NOMO-1 treated with DMSO at 0.1 percent for 48 hours (cell line): ENCODE measurements around the gene LHX4.

ENCODE experiments used
- DNase-seq: peaks from one replicate; lab custom pipeline; 2025; ENCODE audit not compliant: unreplicated experiment; lab: John Stamatoyannopoulos, UW

LHX4 gene

GRCh38 chr1:180294711-180295110 lies 64.6 kb downstream of the LHX4 start:
- DNase-seq = no peak

GRCh38 chr1:180295999-180296398 lies 65.9 kb downstream of the LHX4 start:
- DNase-seq = no peak

- DNase-seq = no peak
These were observed 69.6 kb downstream of the LHX4 start for GRCh38 chr1:180299479-180300221.

GRCh38 chr1:180301135-180301742 lies 71.2 kb downstream of the LHX4 start:
- DNase-seq = no peak

- no peak for DNase-seq
These were observed 79.3 kb downstream of the LHX4 start for GRCh38 chr1:180309338-180309737.

GRCh38 chr1:180310095-180310494 lies 80.0 kb downstream of the LHX4 start:
- DNase-seq = no peak

- no peak for DNase-seq
These were observed 81.1 kb downstream of the LHX4 start for GRCh38 chr1:180311011-180311730.

- DNase-seq = no peak
These were observed 82.9 kb downstream of the LHX4 start for GRCh38 chr1:180312926-180313325.

- no peak for DNase-seq
These were observed 97.0 kb downstream of the LHX4 start for GRCh38 chr1:180327089-180327488.
